ENCODE measurements around the gene ANKRD13B. TPM values are rescaled to one million over a fixed set of nuclear protein-coding genes. Genes with fewer than 3 reads are reported as not detected.

The ANKRD13B gene
- total and polyA plus RNA-seq, 2 donors (not counting 1 experiment from before 2014, with no cell fraction given): 1.6 to 2.8 TPM

GRCh38 chr17:29595943-29596774, 3.2 kb downstream of the ANKRD13B start:
- H3K4me2 ChIP-seq (replicated peaks; ENCODE audit: low read depth, low read length, poor library complexity, severe bottlenecking): no peak overlapping the region
- Mint-ChIP-seq H3K27ac (no peak overlapping the region), H3K9me3 (ENCODE audit: insufficient read depth) (no peaks in the 10 kb centered on the region), H3K27me3 (no peaks in the 10 kb centered on the region), H3K4me1 (peaks cover 25% of the 10 kb centered on the region), H3K4me3 (no peak overlapping the region)
- peaks cover 23 to 27% of the 10 kb centered on the region in 2 donors for H3K4me1 ChIP-seq (ENCODE audit: control insufficient read depth in 2 of 2, insufficient read depth in 2 of 2, low read length in 2 of 2)
- H3K9me3 ChIP-seq (ENCODE audit: control extremely low read depth in 1 of 3, control insufficient read depth in 2 of 3, insufficient read depth in 1 of 3, low read length in 2 of 3): peaks cover 0 to 2% (median 0%) of the 10 kb centered on the region in 3 donors
- no peak overlapping the region for H3K4me3 ChIP-seq (ENCODE audit: control extremely low read depth in 1 of 5, extremely low read depth in 1 of 5, insufficient read depth in 1 of 5, low read depth in 2 of 5, low read length in 4 of 5)
- ChIA-PET CTCF (interaction anchor here (1.1 to 2.2 kb wide), 4 partner anchors 16 to 22 kb away, joined by 3 to 7 read pairs (median 5); no protein-coding TSS in a partner anchor), POLR2A (no interaction called here)
- WGBS (ENCODE audit: insufficient coverage): 93% methylated on average over 10 of the region's 12 CpGs
- H2AFZ ChIP-seq (ENCODE audit: insufficient read depth, low read depth, low read length, poor library complexity, severe bottlenecking): no peak overlapping the region
- intact Hi-C loops (cut with micrococcal nuclease): no loop called here
- no peak for ATAC-seq (ENCODE audit: low read depth)
- peaks cover 0 to 7% (median 2%) of the 10 kb centered on the region in 4 experiments for H3K27me3 ChIP-seq (replicated peaks in 1 of 4; ENCODE audit: control extremely low read depth in 1 of 4, control insufficient read depth in 3 of 4, insufficient read depth in 4 of 4, low read length in 3 of 4)
- no peak overlapping the region for H3K27ac ChIP-seq (ENCODE audit: low read length in 2 of 2)
- TF ChIP-seq CTCF (IDR thresholded peaks at IDR 0.05): no peak
- TF ChIP-seq EZH2 (IDR thresholded peaks at IDR 0.05; ENCODE audit: borderline replicate concordance, insufficient read depth, low read depth, low read length, poor library complexity, severe bottlenecking): no peak
- no peak for DNase-seq
- H4K20me1 ChIP-seq (ENCODE audit: control insufficient read depth, insufficient read depth, low read length, poor library complexity, severe bottlenecking): no peaks in the 10 kb centered on the region
- no peaks in the 10 kb centered on the region for H3K36me3 ChIP-seq (replicated peaks in 1 of 2; ENCODE audit: control extremely low read depth in 1 of 2, control insufficient read depth in 1 of 2, extremely low read depth in 1 of 2, insufficient read depth in 2 of 2, low read length in 1 of 2)
- no peaks in the 10 kb centered on the region for H3K79me2 ChIP-seq (ENCODE audit: control insufficient read depth, insufficient read depth, low read length)
- no peak overlapping the region for H3K9ac ChIP-seq (ENCODE audit: low read length)

- no peaks in the 10 kb centered on the region for H3K27me3 Mint-ChIP-seq
- no peak for TF ChIP-seq CTCF (IDR thresholded peaks at IDR 0.05)
- no peak for TF ChIP-seq EZH2 (IDR thresholded peaks at IDR 0.05; ENCODE audit: borderline replicate concordance, insufficient read depth, low read depth, low read length, poor library complexity, severe bottlenecking)
- WGBS (ENCODE audit: insufficient coverage): 90% methylated on average over 6 of the region's 9 CpGs
- no peaks in the 10 kb centered on the region for H3K36me3 ChIP-seq (replicated peaks in 1 of 2; ENCODE audit: control extremely low read depth in 1 of 2, control insufficient read depth in 1 of 2, extremely low read depth in 1 of 2, insufficient read depth in 2 of 2, low read length in 1 of 2)
- no peak overlapping the region for H2AFZ ChIP-seq (ENCODE audit: insufficient read depth, low read depth, low read length, poor library complexity, severe bottlenecking)
- H3K79me2 ChIP-seq (ENCODE audit: control insufficient read depth, insufficient read depth, low read length): no peaks in the 10 kb centered on the region
- H3K4me3 ChIP-seq (ENCODE audit: control extremely low read depth in 1 of 5, extremely low read depth in 1 of 5, insufficient read depth in 1 of 5, low read depth in 2 of 5, low read length in 4 of 5): no peak overlapping the region
- no peak overlapping the region for H3K27ac Mint-ChIP-seq
- peaks cover 18% of the 10 kb centered on the region for H3K4me1 Mint-ChIP-seq
- no peaks in the 10 kb centered on the region for H3K9me3 Mint-ChIP-seq (ENCODE audit: insufficient read depth)
- ATAC-seq (ENCODE audit: low read depth) (no peak), DNase-seq (no peak)
- intact Hi-C loops (cut with micrococcal nuclease): no loop called here
- H3K27me3 ChIP-seq (replicated peaks in 1 of 4; ENCODE audit: control extremely low read depth in 1 of 4, control insufficient read depth in 3 of 4, insufficient read depth in 4 of 4, low read length in 3 of 4): peaks cover 0 to 7% (median 2%) of the 10 kb centered on the region in 4 experiments
- ChIA-PET POLR2A (no interaction called here), CTCF (interaction anchor here (1.1 to 2.2 kb wide), 5 partner anchors 16 to 21 kb away, joined by 3 to 7 read pairs (median 4); no protein-coding TSS in a partner anchor)
- peaks cover 17 to 20% of the 10 kb centered on the region in 2 donors for H3K4me1 ChIP-seq (ENCODE audit: control insufficient read depth in 2 of 2, insufficient read depth in 2 of 2, low read length in 2 of 2)
- H3K27ac ChIP-seq (ENCODE audit: low read length in 2 of 2): no peak overlapping the region
- no peak overlapping the region for H3K4me3 Mint-ChIP-seq
- no peak overlapping the region for H3K9ac ChIP-seq (ENCODE audit: low read length)
- no peaks in the 10 kb centered on the region for H3K9me3 ChIP-seq (ENCODE audit: control extremely low read depth in 1 of 3, control insufficient read depth in 2 of 3, insufficient read depth in 1 of 3, low read length in 2 of 3)
- no peaks in the 10 kb centered on the region for H4K20me1 ChIP-seq (ENCODE audit: control insufficient read depth, insufficient read depth, low read length, poor library complexity, severe bottlenecking)
- H3K4me2 ChIP-seq (replicated peaks; ENCODE audit: low read depth, low read length, poor library complexity, severe bottlenecking): no peak overlapping the region
Measured at GRCh38 chr17:29596811-29597210, 3.9 kb downstream of the ANKRD13B start.
